ENCODE results near the gene SPIRE1. TPM values are rescaled to one million over a fixed set of nuclear protein-coding genes. Genes with fewer than 3 reads are reported as not detected.

SPIRE1 gene
- total RNA-seq, 1 experiment from 2014 or later: 9.5 TPM

DNA sequence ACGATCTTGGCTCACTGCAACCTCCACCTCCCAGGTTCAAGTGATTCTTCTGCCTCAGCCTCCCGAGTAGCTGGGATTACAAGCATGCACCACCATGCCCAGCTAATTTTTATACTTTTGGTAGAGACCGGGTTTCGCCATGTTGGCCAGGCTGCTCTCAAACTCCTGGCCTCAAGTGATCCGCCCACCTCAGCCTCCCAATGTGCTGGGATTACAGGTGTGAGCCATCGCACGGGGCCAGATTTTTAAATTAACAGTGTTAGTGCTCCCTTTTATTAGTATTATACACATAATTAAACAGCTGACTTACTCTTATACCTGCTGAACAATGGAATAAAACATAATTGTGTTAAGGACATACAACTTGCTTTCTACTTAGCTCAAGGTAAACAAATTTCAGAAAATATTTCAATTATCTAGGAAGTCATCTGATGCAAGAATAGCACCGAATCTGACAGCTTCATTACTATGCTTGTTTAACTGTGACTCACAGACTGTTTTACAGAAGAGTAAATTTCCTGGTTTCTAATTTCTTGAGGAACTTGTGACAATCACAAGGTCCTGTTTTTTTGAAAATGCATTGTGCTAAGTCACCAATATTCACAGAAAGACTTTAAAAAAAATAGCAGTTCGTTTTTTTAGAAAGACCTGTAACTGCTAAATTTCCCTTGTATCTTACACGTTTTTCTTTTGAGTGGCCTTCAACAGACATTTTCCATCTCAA, 51.2 kb downstream of the SPIRE1 start:
- Histone ChIP-seq H3K36me3 (ENCODE audit: control insufficient read depth, insufficient read depth, low read length) (no peaks in the 10 kb centered on the region), H3K4me1 (0 out of 2 replicates have a peak, but pooled peaks cover 6% of the 10 kb centered on the region), H3K4me3 (ENCODE audit: low read depth, low read length) (no peak overlapping the region), H3K9me3 (no peaks in the 10 kb centered on the region), H3K27me3 (replicated peaks; ENCODE audit: control insufficient read depth, insufficient read depth, low read length) (no peaks in the 10 kb centered on the region)
- Mint-ChIP-seq H3K36me3 (ENCODE audit: insufficient read depth, unreplicated experiment) (no peaks in the 10 kb centered on the region), H3K4me1 (ENCODE audit: low read depth, unreplicated experiment) (peaks cover 11% of the 10 kb centered on the region), H3K27me3 (ENCODE audit: insufficient read depth, unreplicated experiment) (no peaks in the 10 kb centered on the region), H3K27ac (ENCODE audit: unreplicated experiment) (peak overlapping the region; percentile 34), H3K9me3 (ENCODE audit: unreplicated experiment) (no peaks in the 10 kb centered on the region), H3K4me3 (ENCODE audit: unreplicated experiment) (no peak overlapping the region)
- BruUV-seq (replicated peaks): no TSS peak
- TF ChIP-seq, protein P1, sequence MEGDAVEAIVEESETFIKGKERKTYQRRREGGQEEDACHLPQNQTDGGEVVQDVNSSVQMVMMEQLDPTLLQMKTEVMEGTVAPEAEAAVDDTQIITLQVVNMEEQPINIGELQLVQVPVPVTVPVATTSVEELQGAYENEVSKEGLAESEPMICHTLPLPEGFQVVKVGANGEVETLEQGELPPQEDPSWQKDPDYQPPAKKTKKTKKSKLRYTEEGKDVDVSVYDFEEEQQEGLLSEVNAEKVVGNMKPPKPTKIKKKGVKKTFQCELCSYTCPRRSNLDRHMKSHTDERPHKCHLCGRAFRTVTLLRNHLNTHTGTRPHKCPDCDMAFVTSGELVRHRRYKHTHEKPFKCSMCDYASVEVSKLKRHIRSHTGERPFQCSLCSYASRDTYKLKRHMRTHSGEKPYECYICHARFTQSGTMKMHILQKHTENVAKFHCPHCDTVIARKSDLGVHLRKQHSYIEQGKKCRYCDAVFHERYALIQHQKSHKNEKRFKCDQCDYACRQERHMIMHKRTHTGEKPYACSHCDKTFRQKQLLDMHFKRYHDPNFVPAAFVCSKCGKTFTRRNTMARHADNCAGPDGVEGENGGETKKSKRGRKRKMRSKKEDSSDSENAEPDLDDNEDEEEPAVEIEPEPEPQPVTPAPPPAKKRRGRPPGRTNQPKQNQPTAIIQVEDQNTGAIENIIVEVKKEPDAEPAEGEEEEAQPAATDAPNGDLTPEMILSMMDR (IDR thresholded peaks at IDR 0.05; ENCODE audit: insufficient read depth in 1 of 2, low read depth in 1 of 2, low read length in 1 of 2, severe bottlenecking in 1 of 2, unreplicated experiment in 1 of 2): no peak
- intact Hi-C loops (cut with micrococcal nuclease; ENCODE audit: unreplicated experiment): no loop called here
- DNase-seq: no peak
- POLR2A ChIA-PET: interaction anchor here (0.5 kb wide), 1 partner anchor 96 kb away, joined by 4 read pairs; the partner anchor contains the start of gene CEP76
- CTCF ChIA-PET: no interaction called here

DNA sequence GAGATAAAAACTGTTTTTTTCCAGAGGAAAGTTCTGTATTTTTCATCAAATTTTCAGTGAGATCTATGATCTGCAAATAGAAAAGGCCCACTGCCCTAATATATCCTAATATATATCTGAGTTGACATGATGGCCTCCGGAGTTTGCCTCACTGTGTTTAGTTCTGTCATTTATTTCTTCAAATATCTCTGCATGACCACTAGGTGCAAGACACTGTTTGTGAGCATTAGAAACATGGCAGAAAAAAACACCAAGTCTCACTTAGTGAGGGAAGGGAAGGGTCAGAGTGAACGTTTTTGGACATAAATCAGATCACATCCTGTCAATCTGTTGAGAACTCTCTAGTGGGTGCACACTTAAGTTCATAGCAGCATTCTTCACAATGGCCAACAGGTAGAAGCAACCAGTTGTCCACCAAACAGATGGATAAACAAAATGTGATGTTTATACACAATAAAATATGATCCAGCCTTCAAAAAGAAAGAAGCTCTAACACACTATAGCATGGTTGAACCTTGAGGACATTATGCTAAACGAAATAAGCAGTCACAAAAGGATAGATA, 53.4 kb downstream of the SPIRE1 start:
- Mint-ChIP-seq H3K36me3 (ENCODE audit: insufficient read depth, unreplicated experiment) (no peaks in the 10 kb centered on the region), H3K27ac (ENCODE audit: unreplicated experiment) (no peak overlapping the region), H3K9me3 (ENCODE audit: unreplicated experiment) (no peaks in the 10 kb centered on the region), H3K4me3 (ENCODE audit: unreplicated experiment) (no peak overlapping the region), H3K4me1 (ENCODE audit: low read depth, unreplicated experiment) (no peaks in the 10 kb centered on the region), H3K27me3 (ENCODE audit: insufficient read depth, unreplicated experiment) (no peaks in the 10 kb centered on the region)
- TF ChIP-seq, protein P1 (IDR thresholded peaks at IDR 0.05; ENCODE audit: insufficient read depth in 1 of 2, low read depth in 1 of 2, low read length in 1 of 2, severe bottlenecking in 1 of 2, unreplicated experiment in 1 of 2): peak; percentile 14 to 24
- DNase-seq: no peak
- Histone ChIP-seq H3K9me3 (no peaks in the 10 kb centered on the region), H3K4me1 (0 out of 2 replicates have a peak, but pooled peaks cover 6% of the 10 kb centered on the region), H3K4me3 (ENCODE audit: low read depth, low read length) (no peak overlapping the region), H3K36me3 (ENCODE audit: control insufficient read depth, insufficient read depth, low read length) (no peaks in the 10 kb centered on the region), H3K27me3 (replicated peaks; ENCODE audit: control insufficient read depth, insufficient read depth, low read length) (no peaks in the 10 kb centered on the region)
- CTCF ChIA-PET: no interaction called here
- no TSS peak for BruUV-seq (replicated peaks)
- intact Hi-C loops (cut with micrococcal nuclease; ENCODE audit: unreplicated experiment): no loop called here
- POLR2A ChIA-PET: no interaction called here

DNA sequence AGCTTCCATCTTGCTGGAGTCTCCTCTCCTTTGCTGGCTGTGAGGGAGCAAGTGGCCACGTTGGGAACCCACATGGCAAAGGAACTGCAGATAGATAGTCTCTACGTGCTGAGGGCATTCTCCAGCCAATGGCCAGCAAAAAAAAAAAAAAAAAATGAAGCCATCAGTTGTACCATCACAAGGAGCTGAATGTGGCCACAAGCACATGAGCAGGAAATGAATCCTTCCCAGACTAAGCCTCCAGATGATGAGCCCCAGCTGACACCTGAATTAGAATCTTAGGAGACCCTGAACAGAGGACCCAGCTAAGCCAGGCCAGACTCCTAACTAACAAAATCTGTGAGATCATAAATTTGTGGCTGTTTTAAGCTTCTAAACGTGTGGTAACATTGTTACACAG, 57.9 kb downstream of the SPIRE1 start:
- TF ChIP-seq, protein P1 (IDR thresholded peaks at IDR 0.05; ENCODE audit: insufficient read depth in 1 of 2, low read depth in 1 of 2, low read length in 1 of 2, severe bottlenecking in 1 of 2, unreplicated experiment in 1 of 2): no peak
- H3K4me3 ChIP-seq (ENCODE audit: low read depth, low read length): no peak overlapping the region
- Mint-ChIP-seq H3K4me3 (ENCODE audit: unreplicated experiment) (no peak overlapping the region), H3K27ac (ENCODE audit: unreplicated experiment) (no peak overlapping the region), H3K4me1 (ENCODE audit: low read depth, unreplicated experiment) (peaks cover 7% of the 10 kb centered on the region), H3K36me3 (ENCODE audit: insufficient read depth, unreplicated experiment) (no peaks in the 10 kb centered on the region), H3K9me3 (ENCODE audit: unreplicated experiment) (no peaks in the 10 kb centered on the region), H3K27me3 (ENCODE audit: insufficient read depth, unreplicated experiment) (no peaks in the 10 kb centered on the region)
- no peaks in the 10 kb centered on the region for H3K9me3 ChIP-seq
- no peaks in the 10 kb centered on the region for H3K27me3 ChIP-seq (replicated peaks; ENCODE audit: control insufficient read depth, insufficient read depth, low read length)
- intact Hi-C loops (cut with micrococcal nuclease; ENCODE audit: unreplicated experiment): no loop called here
- ChIA-PET CTCF (no interaction called here), POLR2A (interaction anchor here (0.6 kb wide), 1 partner anchor 222 kb away, joined by 3 read pairs; no protein-coding TSS in a partner anchor)
- no peaks in the 10 kb centered on the region for H3K36me3 ChIP-seq (ENCODE audit: control insufficient read depth, insufficient read depth, low read length)
- no peak for DNase-seq
- peaks cover 13% of the 10 kb centered on the region for H3K4me1 ChIP-seq
- BruUV-seq (replicated peaks): no TSS peak
